ENCODE results near the gene RAB10. TPM values are rescaled to one million over a fixed set of nuclear protein-coding genes. Genes with fewer than 3 reads are reported as not detected.

RAB10 gene
- total and polyA plus RNA-seq, 2 of the 13 experiments (the other 11 are each of a cell fraction or from before 2014, with no cell fraction given): 48.2 to 120 TPM

DNA sequence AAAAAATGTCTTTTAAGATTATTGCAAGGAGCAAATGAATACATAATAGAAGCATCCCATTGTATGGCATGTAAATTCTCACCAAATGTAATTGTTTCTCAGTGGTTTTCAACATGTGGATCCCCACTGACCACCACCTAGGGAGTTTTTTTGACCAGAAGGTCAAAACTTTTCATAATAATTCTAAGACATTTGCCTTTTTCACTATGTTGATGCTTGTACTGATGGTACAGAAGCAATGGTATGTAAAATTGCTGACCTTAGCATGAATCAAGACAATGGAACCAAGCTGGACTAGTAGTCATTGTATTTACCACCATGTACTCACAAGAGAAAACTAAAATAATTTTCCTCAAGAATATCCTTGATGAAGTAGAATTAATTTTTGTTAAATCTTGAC, 36.8 kb downstream of the RAB10 start:
- Histone ChIP-seq H3K27ac (ENCODE audit: extremely low read length, insufficient read depth, low read length) (no peak overlapping the region), H3K36me3 (replicated peaks in 1 of 2; ENCODE audit: control insufficient read depth in 1 of 2, insufficient read depth in 2 of 2, low read length in 2 of 2) (peaks cover 1 to 6% of the 10 kb centered on the region in 2 experiments; a peak in 4 of 5 replicates), H4K20me1 (ENCODE audit: insufficient read depth, low read length) (peaks cover 51% of the 10 kb centered on the region), H2AFZ (ENCODE audit: low read length) (no peak overlapping the region), H3K4me1 (ENCODE audit: insufficient read depth, low read length) (peaks cover 61% of the 10 kb centered on the region), H3K9me3 (ENCODE audit: low read length) (no peaks in the 10 kb centered on the region), H3K4me3 (replicated peaks in 1 of 3; ENCODE audit: insufficient read depth in 1 of 3, low read depth in 2 of 3, low read length in 3 of 3) (no peak overlapping the region), H3K79me2 (ENCODE audit: insufficient read depth, low read length) (peaks cover 89% of the 10 kb centered on the region), H3K4me2 (ENCODE audit: low read depth, low read length) (no peak overlapping the region), H3K9ac (ENCODE audit: insufficient read depth, low read depth, low read length) (no peak overlapping the region), H3K27me3 (ENCODE audit: control insufficient read depth in 1 of 2, insufficient read depth in 2 of 2, low read length in 2 of 2) (no peaks in the 10 kb centered on the region)
- no peak for TF ChIP-seq ZNF839 (CRISPR knock-in tag; IDR thresholded peaks at IDR 0.05; ENCODE audit: borderline replicate concordance)
- TF ChIP-seq, protein P1, sequence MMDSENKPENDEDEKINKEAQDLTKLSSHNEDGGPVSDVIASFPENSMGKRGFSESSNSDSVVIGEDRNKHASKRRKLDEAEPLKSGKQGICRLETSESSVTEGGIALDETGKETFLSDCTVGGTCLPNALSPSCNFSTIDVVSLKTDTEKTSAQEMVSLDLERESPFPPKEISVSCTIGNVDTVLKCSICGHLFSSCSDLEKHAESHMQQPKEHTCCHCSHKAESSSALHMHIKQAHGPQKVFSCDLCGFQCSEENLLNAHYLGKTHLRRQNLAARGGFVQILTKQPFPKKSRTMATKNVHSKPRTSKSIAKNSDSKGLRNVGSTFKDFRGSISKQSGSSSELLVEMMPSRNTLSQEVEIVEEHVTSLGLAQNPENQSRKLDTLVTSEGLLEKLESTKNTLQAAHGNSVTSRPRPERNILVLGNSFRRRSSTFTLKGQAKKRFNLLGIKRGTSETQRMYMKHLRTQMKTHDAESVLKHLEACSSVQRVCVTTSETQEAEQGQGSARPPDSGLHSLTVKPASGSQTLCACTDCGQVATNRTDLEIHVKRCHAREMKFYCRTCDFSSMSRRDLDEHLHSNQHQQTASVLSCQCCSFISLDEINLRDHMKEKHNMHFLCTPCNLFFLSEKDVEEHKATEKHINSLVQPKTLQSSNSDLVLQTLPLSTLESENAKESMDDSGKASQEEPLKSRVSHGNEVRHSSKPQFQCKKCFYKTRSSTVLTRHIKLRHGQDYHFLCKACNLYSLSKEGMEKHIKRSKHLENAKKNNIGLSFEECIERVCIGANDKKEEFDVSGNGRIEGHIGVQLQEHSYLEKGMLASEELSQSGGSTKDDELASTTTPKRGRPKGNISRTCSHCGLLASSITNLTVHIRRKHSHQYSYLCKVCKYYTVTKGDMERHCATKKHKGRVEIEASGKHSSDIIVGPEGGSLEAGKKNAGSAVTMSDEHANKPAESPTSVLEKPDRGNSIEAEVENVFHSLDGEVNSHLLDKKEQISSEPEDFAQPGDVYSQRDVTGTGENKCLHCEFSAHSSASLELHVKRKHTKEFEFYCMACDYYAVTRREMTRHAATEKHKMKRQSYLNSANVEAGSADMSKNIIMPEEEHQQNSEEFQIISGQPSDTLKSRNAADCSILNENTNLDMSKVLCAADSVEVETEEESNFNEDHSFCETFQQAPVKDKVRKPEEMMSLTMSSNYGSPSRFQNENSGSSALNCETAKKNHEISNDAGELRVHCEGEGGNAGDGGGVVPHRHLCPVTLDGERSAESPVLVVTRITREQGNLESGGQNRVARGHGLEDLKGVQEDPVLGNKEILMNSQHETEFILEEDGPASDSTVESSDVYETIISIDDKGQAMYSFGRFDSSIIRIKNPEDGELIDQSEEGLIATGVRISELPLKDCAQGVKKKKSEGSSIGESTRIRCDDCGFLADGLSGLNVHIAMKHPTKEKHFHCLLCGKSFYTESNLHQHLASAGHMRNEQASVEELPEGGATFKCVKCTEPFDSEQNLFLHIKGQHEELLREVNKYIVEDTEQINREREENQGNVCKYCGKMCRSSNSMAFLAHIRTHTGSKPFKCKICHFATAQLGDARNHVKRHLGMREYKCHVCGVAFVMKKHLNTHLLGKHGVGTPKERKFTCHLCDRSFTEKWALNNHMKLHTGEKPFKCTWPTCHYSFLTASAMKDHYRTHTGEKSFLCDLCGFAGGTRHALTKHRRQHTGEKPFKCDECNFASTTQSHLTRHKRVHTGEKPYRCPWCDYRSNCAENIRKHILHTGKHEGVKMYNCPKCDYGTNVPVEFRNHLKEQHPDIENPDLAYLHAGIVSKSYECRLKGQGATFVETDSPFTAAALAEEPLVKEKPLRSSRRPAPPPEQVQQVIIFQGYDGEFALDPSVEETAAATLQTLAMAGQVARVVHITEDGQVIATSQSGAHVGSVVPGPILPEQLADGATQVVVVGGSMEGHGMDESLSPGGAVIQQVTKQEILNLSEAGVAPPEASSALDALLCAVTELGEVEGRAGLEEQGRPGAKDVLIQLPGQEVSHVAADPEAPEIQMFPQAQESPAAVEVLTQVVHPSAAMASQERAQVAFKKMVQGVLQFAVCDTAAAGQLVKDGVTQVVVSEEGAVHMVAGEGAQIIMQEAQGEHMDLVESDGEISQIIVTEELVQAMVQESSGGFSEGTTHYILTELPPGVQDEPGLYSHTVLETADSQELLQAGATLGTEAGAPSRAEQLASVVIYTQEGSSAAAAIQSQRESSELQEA (CRISPR knock-in tag; IDR thresholded peaks at IDR 0.05; ENCODE audit: not compliant biosample characterization): no peak
- TF ChIP-seq MAFK (conservative IDR thresholded peaks at IDR 0.05 in 1 of 2, IDR thresholded peaks at IDR 0.05 in 1 of 2; ENCODE audit: low read length in 2 of 2): peak; percentile 98 to 99
- peak; percentile 97 for TF ChIP-seq MAFF (IDR thresholded peaks at IDR 0.05; ENCODE audit: low read depth, low read length)
- intact Hi-C loops (cut with micrococcal nuclease; ENCODE audit: unreplicated experiment): loop anchor here (10.0 kb wide), 1 partner anchor 76 kb away; no protein-coding TSS in a partner anchor
- no peak for FAIRE-seq
- POLR2A ChIA-PET: no interaction called here
- no TSS peak for BruUV-seq (replicated peaks)
- CTCF ChIA-PET (ENCODE audit: low intra/inter-chr PET ratio, low total read pairs): no interaction called here
- in situ Hi-C loops (cut with HindIII; ENCODE audit: extremely low pct_ligation_motif_present, low pct_unique_long_range_greater_than_20kb): no loop called here
- no peak for ATAC-seq
- no peak for DNase-seq (ENCODE audit: low spot score)

Data from HepG2 (cell line).